ENCODE data around the gene MDFI.

GRCh38 chr6:41685641-41686380 lies 47.5 kb downstream of the MDFI start:
- TF ChIP-seq POLR2AphosphoS5 (IDR thresholded peaks at IDR 0.05; ENCODE audit: low read depth, low read length) (no peak), SIN3A (IDR thresholded peaks at IDR 0.05; ENCODE audit: borderline replicate concordance, insufficient read depth, low read length) (no peak), REST (IDR thresholded peaks at IDR 0.05; ENCODE audit: insufficient read depth in 1 of 2, low read depth in 2 of 2, low read length in 2 of 2) (no peak), TAF1 (IDR thresholded peaks at IDR 0.05; ENCODE audit: borderline replicate concordance, insufficient read depth, low read length) (no peak), FOXP2 (optimal IDR thresholded peaks at IDR 0.05; ENCODE audit: borderline replicate concordance, extremely low read depth, extremely low read length, insufficient read depth) (no peak)
